GM19395 (cell line): ENCODE measurements around the gene SHOC2.
A peak's percentile ranks its signal among the peaks of the same experiment; 100 is the strongest.
"Not testable (repeated sequence)": the region's sequence is repeated elsewhere in the genome, so short reads cannot be mapped to it uniquely, and the experiment has no call there.

ENCODE experiments used
- ATAC-seq: cut with Tn5 transposase; IDR thresholded peaks from one replicate; pipeline ENCODE4 v1.9.1; 2021; ENCODE audit warnings: mild to moderate bottlenecking, moderate library complexity; ENCODE audit not compliant: unreplicated experiment

Gene SHOC2

DNA sequence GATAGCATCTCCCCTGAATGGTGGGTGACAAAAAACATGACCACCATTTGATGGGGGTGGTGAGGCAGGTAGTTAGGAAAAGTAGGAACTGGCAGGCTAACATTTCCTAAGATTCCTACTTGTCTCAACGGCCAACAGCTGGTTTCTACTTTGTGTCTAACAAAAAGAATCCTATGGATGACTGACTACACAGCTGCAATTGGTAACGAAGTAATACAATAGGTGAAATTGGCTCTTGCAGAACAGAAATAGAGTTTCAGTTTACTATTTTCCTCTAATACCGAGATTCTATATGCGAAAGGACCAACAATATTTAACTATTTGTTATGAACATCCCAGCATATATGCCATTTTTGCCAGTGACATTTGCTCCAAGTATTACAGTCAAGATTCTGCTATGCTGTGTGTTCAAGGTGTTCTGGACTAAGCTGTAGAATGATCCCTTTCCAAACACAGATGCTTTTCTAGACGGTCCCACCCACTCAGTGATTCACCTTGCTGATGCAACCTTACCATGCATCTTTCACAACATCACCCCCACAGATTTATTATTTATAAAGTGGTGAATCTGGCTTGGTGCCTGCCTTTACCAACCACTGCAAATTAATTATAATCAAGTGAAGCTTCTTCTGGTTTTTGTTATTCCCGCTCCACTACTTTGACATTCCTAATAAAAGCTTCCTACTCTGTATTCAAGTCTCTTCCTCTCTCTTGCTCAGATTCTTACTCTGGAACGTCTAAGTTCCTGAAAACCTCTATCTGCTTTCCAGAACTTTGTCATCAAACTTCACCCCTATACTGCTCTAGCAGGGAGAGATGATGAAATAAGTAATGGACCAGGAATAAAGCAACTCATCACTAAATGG lies 17.2 kb upstream of the SHOC2 start:
- no peak for ATAC-seq

GRCh38 chr10:110903280-110904278 lies 15.8 kb upstream of the SHOC2 start:
- ATAC-seq = peak; percentile 72

DNA sequence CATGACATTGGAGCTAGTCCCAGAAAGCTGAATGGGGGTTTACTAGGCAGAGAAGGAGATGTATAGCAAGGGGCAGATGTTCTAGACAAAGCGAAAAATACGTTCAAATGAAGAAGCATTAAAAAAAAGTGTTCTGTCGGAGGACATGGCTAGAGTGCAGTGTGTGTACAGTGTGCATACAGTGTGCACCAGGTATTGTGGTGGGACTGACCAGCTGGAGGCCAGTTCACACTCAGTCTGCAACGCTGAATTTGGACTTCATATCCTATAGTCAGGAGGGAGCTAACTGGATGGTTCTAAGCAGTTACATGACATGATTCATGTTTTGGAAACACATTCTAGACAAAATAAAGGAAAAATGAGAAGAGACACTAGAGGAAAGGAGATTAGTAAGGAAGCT lies 9.3 kb upstream of the SHOC2 start:
- no peak for ATAC-seq

- ATAC-seq = no peak
Measured at GRCh38 chr10:110912374-110912773, 7.0 kb upstream of the SHOC2 start.

DNA sequence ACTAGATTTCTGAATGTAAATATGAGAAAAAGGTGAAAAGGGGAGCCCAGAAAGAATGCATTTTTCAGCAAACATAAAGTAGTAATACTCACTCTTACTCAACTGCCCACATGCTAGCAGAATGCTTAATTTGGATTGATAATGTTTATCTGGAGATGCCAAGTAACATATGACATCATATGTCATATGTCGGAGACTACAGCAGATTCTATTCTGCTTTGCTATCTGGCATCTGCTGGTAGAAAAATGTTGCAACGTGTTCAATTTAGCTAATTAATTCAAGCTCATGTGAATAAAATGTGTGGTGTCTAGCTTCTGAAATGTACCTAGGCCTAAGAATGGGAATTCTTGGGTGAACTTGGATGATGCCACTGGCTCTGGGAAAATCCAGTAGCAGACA lies 5.0 kb upstream of the SHOC2 start:
- no peak for ATAC-seq

- ATAC-seq = no peak
Measured at GRCh38 chr10:110915035-110915434, 4.4 kb upstream of the SHOC2 start.

GRCh38 chr10:110915600-110915999 lies 3.8 kb upstream of the SHOC2 start:
- not testable (repeated sequence) for ATAC-seq

DNA sequence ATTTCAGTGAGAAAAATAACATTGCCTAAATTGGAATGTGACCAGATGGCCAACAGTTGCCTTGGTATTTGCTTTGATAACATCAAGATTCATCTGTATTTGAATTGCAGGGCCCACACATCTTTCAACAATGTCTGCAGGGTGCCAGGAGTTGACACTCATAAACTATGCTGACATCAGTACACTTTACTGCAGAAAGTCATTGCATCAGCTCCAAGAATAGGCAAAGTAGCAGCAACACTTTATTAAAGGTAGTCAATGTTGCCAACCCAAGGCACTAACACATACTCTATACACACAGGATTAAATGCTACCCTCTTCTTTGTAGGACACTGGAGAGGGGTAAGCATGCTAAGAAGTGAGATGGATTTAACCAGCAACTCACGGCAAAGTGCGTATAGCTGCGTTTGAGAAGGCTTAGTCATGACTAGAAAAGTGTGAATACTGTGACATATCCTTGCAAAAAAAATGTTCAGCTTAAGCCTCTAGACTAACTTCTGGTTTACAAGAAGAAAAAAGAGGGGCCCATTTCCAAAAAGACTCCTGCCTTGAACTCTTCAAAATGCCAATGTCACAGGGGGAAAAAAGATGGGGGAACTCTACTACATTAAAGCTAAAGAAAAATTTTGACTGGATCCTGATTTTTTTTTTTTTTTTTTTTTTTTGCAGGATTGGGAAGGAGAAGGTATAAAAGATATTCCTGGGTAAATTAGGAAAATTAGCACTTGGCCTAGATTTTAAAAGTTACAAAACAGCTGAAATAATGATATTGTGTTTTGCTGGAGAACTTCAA lies 2.7 kb upstream of the SHOC2 start:
- no peak for ATAC-seq

DNA sequence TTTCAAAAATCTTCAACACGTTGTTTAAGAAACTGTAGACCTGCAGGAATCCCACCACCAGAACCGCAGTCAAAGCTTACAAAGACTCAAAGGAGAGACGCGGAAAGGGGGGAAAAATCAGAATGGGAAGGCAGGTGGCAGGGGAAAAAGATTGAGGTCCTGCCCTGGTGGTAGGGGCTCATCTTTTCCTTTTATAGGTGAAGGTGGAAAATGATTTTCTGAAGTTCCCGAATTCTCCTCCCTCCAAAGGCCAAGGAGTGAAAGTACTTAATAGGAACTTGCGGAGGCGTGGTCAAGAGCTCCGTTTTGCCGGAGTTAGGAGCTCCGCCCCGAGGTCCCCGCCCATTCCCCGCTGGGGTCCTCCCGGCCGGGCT lies 1.1 kb upstream of the SHOC2 start:
- no peak for ATAC-seq

DNA sequence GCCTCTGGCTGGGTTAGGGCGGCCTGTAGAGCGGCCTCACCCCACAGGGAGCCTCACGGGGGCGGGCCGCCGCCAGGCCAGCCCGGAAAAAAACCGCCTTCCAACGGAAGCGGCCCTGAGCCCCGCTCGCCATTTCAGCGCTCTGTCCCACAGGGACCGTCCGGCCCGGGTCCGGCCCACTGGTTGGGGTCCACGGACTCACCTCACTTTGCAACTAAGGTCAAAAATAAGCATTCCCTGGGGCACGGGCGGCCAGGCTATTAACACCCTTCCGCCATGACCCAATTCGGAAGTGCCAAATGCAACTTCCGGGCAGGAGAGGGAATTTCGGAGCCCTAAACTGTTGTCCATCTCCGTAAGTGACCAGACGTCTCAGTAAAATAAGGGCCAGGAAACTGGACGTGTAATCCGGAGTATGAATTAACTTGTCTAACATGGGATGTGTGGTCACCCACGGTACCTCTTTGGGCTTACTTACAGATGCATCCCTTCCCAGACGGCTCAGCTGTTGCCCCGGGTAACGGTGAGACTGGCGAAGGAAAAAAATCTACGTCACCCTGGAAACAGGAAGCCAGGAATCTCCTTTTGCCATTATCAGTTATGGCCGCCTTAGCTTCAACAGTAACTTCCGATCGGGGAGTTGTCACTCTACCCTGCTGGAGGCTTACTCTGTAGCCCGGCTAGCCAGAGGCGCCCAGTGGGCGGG lies 608 bp upstream of the SHOC2 start, which contains the start of gene BBIP1:
BBIP1 (minus strand) TSS at position 538 of the 706 bp plus-strand sequence. CDS start 1,023 bp downstream, outside the sequence.
- ATAC-seq = peak; percentile 82

- peak; percentile 31 for ATAC-seq
Measured at GRCh38 chr10:110919971-110920881, 822 bp downstream of the SHOC2 start.

DNA sequence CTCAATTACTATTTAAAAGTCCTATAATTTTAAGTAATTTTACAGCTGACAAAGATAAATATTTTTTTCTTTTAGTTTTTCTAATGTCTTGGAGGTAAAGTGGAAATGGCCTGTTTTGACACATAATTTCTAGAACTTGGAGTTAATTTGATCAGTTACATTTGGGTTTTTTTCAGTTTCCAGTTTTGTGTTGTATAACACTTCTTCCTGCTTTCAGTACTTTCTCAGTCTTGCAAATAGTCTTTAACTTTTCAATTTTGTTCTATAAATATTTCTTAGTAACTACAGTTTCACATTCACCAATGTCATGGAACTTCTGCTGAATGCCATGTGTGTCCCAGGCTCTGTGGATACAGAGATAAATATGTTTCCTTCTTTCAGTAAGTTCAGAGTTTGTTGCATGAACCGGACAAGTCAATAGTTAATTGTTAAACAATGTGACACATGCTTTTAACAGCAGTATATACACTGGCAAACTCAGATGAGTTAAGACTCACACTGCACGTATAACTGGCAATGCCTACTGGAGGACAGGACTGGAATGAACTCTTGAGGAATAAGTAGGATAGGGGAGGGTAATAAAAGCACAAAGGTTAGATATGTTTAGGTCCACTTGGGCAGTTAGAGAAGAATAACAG lies 4.6 kb downstream of the SHOC2 start:
- ATAC-seq = peak; percentile 25

DNA sequence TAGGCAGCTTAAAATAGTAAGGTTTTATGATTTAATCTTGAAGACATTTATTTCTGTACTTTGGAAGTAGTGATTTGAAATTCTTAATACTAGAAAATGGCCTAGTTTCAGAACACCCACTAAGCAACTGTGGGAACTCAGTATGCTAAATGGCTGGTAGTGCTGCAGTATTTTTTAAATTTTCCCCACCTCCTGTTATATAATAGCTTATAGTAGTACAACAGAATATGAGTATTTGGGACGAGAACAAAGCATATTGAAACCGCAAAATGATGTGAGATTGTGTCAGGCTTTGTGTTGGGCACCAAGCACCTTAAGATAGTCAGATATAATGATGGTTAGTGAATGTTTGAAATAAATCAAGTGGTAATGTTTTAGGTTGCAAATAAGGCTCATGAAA lies 8.1 kb downstream of the SHOC2 start:
- ATAC-seq = no peak

- ATAC-seq = no peak
Measured at GRCh38 chr10:110931769-110932381, 12.5 kb downstream of the SHOC2 start.

GRCh38 chr10:110932505-110933180 lies 13.2 kb downstream of the SHOC2 start:
- ATAC-seq = no peak

DNA sequence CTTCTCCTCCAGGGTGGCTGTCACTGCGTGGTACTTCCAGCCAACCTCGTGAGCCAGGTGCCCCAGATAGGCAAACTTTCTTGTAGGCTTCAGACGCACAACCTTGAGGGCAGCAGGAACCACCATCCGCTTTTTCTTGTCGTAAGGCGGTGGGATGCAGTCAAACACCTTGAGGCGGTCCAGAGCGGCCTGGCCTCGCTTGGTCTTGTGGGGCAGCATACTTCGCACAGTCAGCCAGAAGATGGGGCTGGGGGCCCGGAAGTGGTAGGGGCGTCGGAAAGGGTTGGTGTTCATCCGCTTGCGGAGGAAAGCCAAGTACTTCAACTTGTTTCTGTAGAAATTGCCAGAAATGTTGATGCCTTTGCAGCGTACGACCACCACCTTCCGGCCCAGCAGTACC lies 17.4 kb downstream of the SHOC2 start:
- no peak for ATAC-seq

GRCh38 chr10:110939419-110939818 lies 20.0 kb downstream of the SHOC2 start:
- no peak for ATAC-seq
